HEK293T (cell line): ENCODE results near the gene ELOA.

Source experiments
- ELF4 ChIP-seq: fragments of 450-650 bp; IDR thresholded peaks from 2 replicates; pipeline ENCODE4 v1.6.1; 2017; ENCODE audit warnings: antibody characterized with exemption
- FOXA1 ChIP-seq: fragments of 450-650 bp; IDR thresholded peaks from 2 replicates; pipeline ENCODE4 v1.6.1; 2016; ENCODE audit warnings: mild to moderate bottlenecking
- HDGF ChIP-seq: fragments of 450-650 bp; IDR thresholded peaks from 2 replicates; pipeline ENCODE4 v1.6.1; 2017; ENCODE audit warnings: antibody characterized with exemption, borderline replicate concordance
- LEF1 ChIP-seq: fragments of 450-650 bp; IDR thresholded peaks from 2 replicates; pipeline ENCODE4 v1.6.1; 2017; ENCODE audit warnings: mild to moderate bottlenecking, borderline replicate concordance
- SP1 ChIP-seq: fragments of 450-650 bp; IDR thresholded peaks from 2 replicates; pipeline ENCODE4 v1.6.1; 2017
- SUZ12 ChIP-seq: fragments of 450-650 bp; IDR thresholded peaks from 2 replicates; pipeline ENCODE4 v1.6.1; 2016; ENCODE audit warnings: mild to moderate bottlenecking
- TF ChIP-seq, protein P1 (sequence below): fragments of 450-650 bp; IDR thresholded peaks from 2 replicates; pipeline ENCODE4 v1.6.1; 2016

DNA sequence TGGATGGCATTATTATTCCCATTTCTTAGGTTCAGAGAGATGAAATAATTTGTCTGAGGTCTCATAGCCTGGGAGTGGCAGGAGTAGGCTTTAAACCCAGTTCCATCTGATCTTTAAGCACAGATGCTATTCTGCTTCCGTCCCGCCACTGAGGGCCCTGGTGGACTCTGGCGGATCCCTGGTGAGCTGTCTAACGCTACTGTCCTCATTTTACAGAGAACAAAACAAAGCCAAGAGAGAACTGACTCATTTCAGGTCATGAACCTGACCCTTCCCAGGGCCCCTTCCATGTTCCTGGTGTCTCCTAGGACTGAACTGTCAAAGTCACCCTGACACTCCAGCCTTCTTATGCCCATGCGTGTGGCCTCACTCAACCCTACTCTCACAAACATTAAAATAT, 60.4 kb downstream of the ELOA start:
- TF ChIP-seq HDGF (no peak), ELF4 (no peak), FOXA1 (no peak), SUZ12 (no peak), SP1 (no peak), LEF1 (no peak)
- TF ChIP-seq, protein P1, sequence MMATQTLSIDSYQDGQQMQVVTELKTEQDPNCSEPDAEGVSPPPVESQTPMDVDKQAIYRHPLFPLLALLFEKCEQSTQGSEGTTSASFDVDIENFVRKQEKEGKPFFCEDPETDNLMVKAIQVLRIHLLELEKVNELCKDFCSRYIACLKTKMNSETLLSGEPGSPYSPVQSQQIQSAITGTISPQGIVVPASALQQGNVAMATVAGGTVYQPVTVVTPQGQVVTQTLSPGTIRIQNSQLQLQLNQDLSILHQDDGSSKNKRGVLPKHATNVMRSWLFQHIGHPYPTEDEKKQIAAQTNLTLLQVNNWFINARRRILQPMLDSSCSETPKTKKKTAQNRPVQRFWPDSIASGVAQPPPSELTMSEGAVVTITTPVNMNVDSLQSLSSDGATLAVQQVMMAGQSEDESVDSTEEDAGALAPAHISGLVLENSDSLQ = no peak
